Measurements from ENCODE around the gene MMAA.
"Not testable (repeated sequence)": the region's sequence is repeated elsewhere in the genome, so short reads cannot be mapped to it uniquely, and the experiment has no call there.

Gene MMAA

DNA sequence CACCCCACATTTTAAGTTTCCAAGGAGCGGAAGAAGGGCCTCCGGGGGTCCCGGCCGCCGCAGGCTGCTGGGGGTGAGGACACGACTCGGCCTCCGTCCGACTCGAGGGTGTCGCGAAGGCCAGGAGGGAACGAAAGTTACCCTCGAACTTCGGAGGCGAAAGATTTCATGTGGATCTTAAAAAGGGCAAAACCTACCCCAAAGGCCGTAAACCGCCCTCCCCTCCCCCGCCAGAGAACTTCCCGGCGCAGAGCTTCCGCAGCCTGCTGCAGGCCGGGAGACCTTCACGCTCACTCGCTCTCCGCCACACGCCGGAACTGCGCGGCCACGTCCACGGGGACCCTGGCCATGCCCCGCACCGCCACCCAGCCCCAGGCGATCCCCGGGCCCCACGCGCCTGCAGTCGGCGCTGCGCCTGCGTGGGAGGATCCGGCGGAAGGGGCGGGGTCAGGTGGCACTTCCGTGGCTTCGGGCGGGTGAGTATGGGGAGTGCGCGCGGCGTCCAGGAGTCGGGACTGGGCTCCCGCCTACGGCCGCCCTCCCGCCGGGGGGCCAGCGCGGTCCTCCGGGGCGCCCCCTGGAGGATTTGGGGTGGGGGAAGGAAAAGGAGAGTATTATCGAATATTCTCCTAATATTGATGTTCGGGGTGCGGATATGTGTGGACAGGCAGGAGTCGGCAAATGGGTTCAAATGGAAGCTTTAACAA, at the start of gene MMAA:
Gene MMAA, plus strand, starts transcription at position 454 of the 707 bp plus-strand sequence. CDS start 19,755 bp downstream, outside the sequence.
- in situ Hi-C loops (cut with HindIII; ENCODE audit: low sequenced_read_pairs): loop anchor here (25.0 kb wide), 1 partner anchor 382 kb away; no protein-coding TSS in a partner anchor

DNA sequence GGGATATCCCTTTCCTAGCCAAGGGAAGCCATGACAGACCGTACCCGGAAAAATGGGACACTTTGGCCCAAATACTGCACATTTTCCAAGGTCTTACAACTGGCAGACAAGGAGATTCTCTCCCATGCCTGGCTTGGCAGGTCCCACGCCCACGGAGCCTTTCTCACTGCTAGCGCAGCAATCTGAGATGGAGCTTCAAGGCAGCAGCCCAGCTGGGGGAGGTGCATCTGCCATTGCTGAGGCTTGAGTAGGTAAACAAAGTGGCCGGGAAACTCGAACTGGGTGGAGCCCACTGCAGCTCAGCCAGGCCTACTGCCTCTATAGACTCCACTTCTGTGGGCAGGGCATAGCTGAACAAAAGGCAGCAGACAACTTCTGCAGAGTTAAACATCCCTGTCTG, 44.6 kb upstream of the MMAA start:
- in situ Hi-C loops (cut with HindIII; ENCODE audit: low sequenced_read_pairs): not testable (repeated sequence)

DNA sequence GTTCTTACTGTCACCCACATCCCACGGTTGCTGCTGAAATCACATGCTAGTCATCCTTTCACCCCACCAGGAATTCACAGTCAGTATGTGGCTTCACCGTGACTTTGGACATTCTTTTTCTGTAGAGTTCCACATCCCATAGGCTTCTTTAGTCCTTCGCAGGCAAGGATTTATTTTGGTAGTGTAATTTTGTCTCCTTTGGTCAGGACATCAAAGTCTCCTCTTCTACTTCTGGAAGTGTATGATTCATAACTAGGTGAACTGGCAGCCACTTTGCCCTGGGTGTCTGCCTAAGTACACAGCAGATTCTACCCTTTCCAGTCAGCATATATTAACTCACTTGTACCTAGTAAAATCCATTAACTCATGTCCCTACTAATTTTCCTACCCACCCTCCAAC, 38.3 kb upstream of the MMAA start:
- in situ Hi-C loops (cut with HindIII; ENCODE audit: low sequenced_read_pairs): no loop called here

DNA sequence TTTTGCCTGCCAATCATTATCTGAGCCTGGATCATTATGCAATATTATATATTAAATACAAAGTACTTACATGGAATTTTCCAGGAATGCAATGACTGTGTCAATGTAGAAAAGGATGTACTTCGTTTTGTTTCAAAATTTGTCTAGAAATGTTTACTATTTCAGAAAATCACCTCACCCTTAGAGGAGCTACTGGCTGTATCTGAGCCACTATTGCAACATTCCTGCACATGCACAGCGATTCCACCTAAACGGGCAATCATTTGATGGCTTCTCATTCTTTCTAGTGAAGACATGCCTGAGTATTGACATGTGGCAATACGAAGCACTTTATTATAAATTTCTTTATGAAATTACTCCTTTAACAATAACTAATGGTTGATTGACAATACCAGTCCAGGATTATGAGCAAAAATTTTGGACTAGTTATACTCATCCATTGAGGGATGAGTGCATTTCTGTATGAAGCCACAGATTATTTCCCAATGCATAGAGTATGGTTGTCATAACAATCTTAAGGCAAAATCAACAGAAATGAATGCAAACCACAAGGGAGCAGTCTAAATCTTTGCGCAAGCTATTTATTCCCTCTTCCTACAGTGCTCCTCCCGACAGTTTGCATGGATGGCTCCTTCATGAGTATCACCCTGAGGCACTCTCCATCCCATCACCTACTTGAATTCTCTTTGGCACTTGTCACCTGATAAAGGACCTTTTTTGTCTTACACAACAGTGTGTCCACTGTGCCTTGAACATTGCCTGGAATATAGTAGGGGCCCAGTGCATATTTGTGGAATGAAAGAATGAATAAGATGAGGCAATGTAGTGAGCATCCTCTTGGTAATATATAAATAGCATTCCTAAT, 35.8 kb upstream of the MMAA start:
- in situ Hi-C loops (cut with HindIII; ENCODE audit: low sequenced_read_pairs): no loop called here

DNA sequence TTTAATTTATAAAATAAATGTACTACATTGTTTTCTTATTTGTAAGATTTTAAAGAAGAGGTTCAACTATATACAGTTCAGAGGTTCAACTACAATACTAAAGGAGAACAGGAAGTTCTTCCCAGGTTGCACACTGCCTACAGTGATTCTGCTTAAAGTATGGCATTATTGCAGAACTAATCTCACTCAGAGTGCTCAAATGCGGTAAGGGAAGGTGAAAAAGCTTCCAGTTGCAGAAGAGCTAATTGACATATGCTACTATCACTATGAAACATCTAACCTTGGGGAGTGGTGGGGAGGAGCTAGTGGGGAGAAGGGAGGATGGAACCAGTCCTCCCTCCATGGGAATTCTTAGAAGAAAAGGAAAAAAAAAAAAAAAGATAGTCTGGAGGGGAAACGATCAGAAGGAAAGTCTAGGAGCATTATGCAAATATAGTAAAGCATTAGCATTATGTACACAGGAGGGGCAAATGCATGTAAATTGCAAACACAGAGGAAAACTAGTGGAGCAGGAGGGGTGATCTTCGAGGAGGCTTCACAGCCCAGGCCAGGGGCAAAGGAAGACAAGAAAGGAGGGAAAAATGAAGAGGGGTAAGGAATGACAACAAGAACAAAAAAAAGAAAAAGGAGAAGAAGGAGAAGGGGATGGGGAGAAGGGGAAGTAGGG, 32.0 kb upstream of the MMAA start:
- in situ Hi-C loops (cut with HindIII; ENCODE audit: low sequenced_read_pairs): no loop called here

DNA sequence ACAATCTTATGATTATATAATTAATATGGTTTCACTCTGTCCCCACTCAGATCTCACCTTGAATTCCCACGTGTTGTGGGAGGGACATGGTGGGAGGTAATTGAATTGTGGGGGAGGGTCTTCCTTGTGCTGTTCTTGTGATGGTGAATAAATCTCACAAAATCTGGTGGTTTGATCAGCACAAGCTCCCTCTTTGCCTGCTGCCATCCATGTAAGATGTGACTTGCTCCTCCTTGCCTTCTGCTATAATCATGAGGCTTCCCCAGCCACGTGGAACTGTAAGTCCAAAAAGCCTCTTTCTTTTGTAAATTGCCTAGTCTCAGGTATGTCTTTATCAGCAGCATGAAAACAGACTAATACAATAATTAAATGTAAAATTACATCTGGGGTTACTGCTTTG, 29.8 kb upstream of the MMAA start:
- in situ Hi-C loops (cut with HindIII; ENCODE audit: low sequenced_read_pairs): not testable (repeated sequence)

DNA sequence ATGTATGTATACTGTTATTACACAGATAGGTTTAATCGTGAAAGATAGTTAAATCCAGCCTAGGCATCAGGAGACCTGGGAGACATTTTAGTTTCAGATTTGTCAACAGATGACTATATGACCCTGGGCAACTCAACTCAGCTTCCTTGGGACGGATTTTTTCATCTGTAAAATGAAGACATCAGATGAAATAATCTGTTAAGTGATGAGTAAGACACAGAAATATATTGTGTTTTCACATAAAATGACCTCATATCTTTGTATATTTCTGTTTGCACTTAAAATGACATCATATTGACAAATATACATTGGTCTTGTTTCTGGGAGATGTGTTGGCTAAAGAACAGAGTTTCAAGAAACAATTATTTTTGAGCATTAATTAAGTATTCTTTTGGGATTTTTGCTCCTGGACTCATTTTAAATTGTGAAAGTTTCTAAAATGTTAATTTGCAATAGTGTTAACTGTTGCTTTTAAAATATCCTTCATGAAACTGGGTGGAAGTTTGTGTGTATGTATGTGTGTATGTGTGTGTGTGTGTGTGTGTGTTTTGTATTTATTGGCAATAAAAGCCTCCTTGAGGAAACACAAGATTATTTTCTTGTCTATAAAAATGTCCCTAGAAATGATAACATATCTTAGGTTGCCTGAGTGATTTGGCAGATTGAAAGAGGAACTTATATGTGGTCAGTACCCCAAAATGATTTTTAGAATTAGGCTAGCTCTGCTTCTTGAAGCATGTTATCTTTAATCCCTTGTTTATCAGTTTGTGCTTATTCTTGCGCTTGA, 29.1 kb upstream of the MMAA start:
- in situ Hi-C loops (cut with HindIII; ENCODE audit: low sequenced_read_pairs): no loop called here

DNA sequence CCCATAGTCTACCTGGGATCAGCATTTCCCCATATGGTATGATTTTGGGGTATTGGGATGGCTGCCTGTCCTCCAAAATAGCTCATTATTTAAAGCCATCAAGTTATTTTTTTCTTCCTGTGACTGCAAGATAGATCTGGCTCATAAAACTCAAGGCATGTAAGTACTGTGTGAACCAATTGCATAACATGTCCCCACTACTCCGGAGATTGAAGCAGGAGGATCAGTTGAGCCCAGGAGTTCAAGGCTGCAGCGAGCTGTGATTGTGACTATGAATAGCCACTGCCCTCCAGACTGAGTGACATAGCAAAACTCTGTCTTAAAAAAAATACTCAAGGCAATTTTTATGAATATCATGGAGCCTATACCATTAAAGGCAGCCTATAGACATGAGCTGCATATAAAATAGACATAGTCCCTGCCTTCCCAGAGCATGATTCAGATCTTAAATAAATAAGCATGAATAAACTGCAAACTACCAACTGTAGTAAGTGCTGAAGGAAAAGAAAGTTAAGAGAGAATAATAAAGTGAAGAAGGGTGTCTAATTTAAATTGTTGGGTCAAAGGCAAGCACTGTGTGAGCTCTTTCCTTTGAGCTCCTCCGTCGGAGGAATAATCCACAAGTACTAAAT, 16.9 kb upstream of the MMAA start:
- in situ Hi-C loops (cut with HindIII; ENCODE audit: low sequenced_read_pairs): loop anchor here (25.0 kb wide), 1 partner anchor 365 kb away; no protein-coding TSS in a partner anchor

DNA sequence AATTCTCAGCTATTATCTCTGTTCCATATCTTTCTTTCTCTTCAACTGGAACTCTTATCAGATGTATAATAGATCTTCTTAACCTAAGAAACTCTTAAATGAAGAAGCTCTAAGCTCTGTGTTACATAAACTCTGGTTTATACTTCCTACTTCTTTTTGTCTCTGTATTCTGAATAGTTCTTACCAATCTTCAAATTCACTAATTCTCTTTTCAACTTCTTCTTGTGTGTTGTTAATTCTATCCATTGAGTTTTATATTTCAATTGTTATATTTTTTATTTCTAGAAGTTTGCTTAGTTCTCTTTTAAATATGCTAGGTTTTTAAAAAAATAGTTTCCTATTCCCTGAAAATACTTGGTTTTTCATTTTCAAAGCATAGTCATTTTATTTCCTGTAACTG, 13.2 kb upstream of the MMAA start:
- in situ Hi-C loops (cut with HindIII; ENCODE audit: low sequenced_read_pairs): loop anchor here (25.0 kb wide), 1 partner anchor 369 kb away; no protein-coding TSS in a partner anchor

DNA sequence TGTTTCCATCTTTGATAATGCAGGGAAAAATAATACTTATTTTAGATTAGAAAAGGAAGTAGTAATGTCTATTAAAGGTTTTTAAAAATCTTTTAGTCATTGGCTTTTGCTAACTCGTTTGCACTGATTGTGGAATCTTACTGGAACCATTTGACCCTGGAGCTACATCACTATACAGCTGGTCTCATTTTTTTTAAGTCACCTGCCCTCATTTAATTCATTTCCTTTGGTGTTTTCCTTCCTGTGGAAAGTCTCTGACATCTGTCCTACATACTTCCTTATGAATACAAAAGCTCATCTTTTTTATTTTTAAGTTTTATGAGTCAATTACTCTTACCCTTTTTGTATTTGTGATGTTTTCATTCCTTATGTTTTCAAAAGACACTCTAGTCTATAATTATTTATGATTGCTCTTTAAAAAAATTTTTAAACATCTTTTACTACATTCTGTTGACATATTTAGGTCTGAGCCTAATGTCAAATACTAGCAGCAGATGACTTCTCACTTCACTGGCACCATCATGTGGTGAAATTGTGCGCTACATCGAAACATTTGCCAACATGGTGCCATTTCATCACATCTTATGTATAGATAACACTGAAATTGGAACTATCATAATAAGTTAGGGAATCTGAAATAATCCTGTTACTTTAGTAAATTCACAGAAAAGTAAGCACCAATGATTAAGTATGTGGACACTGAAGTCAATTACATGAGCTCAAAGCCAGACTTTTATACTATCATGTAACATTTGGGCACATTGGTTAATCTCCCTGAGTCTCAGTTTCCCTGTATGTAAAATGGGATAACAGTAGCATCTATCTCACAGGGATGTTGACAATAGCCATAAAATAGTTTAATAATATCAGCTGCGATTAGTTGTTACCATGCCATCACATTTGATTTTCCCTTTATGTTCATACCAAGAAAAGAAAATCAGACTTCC, 9.4 kb upstream of the MMAA start:
- in situ Hi-C loops (cut with HindIII; ENCODE audit: low sequenced_read_pairs): loop anchor here (25.0 kb wide), 1 partner anchor 372 kb away; no protein-coding TSS in a partner anchor

DNA sequence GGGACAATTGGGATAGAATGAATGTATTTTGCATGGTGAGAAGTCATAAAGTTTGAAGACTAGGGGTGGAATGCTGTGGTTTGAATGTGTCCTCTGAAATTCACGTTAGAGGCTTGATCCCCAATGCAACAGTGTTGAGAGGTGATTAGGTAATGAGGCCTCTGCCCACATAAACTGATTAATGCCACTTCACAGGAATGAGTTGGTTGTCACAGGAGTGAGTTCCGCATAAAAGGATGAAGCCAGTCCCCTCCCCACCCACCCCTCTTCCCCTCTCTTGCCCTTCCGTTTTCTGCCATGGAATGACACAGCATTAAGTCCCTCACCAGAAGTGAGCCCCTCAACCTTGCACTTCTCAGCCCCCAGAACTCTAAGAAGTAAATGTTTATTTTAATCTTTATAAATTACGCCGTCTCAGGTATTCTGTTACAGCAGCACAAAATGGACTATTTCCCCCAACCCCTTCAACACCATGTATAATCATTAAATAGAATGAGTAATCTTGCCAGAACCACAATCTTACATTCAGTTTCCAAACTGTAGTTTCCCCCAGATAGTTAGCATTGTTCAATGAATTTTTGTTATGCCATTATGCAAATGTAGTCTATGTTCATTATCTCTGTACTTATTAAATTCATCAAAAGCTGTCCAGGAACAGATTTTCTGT, 5.5 kb upstream of the MMAA start:
- in situ Hi-C loops (cut with HindIII; ENCODE audit: low sequenced_read_pairs): loop anchor here (25.0 kb wide), 1 partner anchor 376 kb away; no protein-coding TSS in a partner anchor

DNA sequence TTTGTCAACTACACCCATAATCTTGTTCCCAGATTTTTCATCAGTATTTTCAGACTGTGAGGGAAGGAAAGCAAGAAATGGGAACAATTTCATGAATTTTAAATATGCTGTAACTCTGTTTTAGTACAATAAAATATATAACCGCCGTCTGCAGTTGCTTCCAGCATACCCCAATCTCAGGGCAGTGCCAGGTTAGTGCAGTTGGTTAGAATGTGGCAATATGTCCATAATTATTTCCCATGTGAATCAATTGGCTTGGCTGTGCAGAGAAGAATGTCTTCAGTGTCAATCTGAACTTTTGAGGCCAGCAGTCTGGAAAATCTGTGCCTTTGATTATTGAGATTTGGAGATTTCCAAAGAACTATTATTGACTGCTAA, 5.0 kb upstream of the MMAA start:
- in situ Hi-C loops (cut with HindIII; ENCODE audit: low sequenced_read_pairs): loop anchor here (25.0 kb wide), 1 partner anchor 377 kb away; no protein-coding TSS in a partner anchor

DNA sequence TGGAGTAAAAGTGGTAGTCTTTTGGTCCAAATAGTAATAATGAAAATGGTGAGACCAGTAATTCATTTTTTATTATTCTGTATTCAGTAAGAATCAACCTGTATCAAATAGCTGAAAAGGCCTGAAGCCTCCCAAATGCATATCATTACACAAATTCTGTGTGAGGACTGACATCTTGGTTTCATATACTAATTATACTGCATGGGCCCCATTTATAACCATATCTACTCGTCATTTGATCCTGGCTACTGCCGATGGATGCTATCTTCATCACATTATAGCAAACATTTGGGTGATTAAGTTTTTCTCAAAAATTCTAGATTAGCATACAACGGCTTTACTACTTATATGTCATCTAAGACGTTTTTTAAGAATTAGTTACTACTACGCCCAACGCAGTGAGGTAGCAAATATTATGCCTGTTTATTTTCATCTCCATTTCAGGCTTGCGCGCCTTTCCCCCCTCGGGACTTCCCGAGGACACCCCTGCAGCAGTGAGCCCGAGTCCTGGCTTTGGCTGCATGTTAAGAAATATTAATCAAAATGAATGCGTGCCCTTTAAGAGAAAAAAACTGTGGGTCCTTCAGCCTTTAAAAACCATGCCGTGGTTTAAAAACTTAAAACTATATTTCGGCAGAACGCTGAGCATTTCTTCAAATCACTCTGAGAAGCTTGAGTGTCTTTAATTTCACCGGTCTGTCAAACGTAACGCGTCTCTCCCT, 814 bp upstream of the MMAA start:
- in situ Hi-C loops (cut with HindIII; ENCODE audit: low sequenced_read_pairs): loop anchor here (25.0 kb wide), 1 partner anchor 381 kb away; no protein-coding TSS in a partner anchor

DNA sequence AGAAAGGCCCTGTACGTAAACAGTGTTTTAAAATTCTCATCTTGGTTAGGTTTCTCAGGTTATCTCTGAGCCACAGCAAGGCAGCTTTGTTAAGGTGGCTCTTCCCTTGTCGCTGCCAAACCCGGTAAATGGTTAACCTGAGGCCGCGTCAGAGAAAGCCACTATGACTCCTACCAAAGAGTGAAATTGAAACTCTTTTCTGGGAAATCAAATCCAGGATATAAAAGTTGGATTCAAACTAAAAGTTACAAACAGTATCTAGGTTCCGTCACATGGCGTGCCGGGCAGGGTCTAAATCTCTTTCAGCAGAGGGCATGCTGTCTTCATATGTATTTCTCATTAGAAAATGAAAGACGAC, 433 bp downstream of the MMAA start:
- in situ Hi-C loops (cut with HindIII; ENCODE audit: low sequenced_read_pairs): loop anchor here (25.0 kb wide), 1 partner anchor 382 kb away; no protein-coding TSS in a partner anchor

DNA sequence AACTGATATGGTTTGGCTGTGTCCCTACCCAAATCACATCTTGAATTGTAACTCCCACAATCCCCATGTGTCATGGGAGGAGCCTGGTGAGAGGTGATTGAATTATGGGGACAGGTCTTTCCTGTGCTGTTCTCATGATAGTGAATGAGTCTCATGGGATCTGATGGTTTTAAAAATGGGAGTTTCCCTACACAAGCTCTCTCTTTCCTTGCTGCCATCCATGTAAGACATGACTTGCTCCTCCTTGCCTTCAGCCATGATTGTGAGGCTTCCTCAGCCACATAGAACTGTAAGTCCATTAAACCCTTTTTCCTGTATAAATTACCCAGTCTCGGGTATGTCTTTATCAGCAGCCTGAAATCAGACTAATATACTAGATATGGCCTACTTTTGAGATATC, 2.9 kb downstream of the MMAA start:
- in situ Hi-C loops (cut with HindIII; ENCODE audit: low sequenced_read_pairs): loop anchor here (25.0 kb wide), 1 partner anchor 385 kb away; no protein-coding TSS in a partner anchor

DNA sequence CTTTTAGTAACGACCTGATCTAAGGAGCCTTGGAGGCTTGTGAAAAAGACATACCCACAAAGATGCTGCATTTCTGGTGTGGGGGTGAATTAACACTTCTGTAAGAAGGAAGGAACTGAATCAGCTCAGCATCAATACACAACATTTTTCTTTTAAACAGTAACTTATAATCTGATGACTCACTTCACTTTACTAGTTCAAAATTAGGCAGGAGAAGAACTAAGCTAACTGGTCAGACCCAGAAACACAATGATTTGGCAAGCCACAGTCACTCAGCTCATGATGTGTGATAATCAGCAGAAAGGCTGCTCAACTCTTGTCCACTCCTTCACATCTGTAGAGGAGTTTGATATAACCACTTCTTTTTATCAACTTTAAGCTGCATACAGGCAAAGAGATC, 4.6 kb downstream of the MMAA start:
- in situ Hi-C loops (cut with HindIII; ENCODE audit: low sequenced_read_pairs): loop anchor here (25.0 kb wide), 1 partner anchor 387 kb away; no protein-coding TSS in a partner anchor

All from DLD1 (cell line).